Measurements from ENCODE around the gene KIAA1217. TPM values are rescaled to one million over a fixed set of nuclear protein-coding genes. Genes with fewer than 3 reads are reported as not detected.
A peak's percentile ranks its signal among the peaks of the same experiment; 100 is the strongest.

KIAA1217 gene
- total RNA-seq, 4 donors from 2014 or later = 67.3 to 104 (median 89.8) TPM

DNA sequence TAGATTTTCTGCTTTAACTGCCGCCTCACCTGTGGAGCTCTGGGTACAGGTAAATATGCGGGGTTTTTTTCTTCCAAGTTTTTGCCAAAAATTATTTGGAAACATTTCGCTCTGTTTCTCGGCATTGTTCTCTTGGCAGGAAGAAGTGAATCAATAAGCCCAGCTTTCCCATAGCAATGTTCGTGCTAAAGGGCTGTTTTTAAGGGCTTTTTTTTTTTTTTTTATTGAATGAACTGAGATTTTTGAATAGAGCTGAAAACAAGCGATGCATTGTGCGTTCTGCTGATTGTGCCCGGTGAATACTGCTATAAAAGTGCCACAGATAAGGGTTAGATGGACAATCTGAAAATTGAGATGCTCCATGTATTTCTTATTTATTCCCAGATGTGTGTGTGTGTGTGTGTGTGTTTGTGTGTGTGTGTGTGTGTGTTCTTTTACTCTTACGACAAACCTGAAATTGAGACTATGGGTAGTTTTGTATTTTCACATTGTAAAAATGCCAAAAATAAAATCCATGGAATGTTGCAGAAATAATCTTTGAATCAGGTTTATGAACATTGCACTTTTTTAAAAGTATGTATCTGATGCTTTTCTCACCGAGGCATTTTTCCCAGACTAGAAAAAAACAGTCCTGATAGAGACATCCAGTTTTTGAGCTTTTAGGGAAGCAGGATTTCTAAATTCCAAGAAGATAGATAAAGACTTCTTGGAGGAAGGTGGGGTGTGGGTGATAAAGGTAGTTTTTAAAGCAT, 30.5 kb downstream of the KIAA1217 start:
- no peaks in the 10 kb centered on the region for H3K9me3 ChIP-seq
- H3K27me3 ChIP-seq = no peaks in the 10 kb centered on the region
- H3K4me3 ChIP-seq (replicated peaks in 1 of 3) = peak overlapping the region in 2 of 3 donors; percentile 1 to 19
- peaks cover 45 to 65% of the 10 kb centered on the region in 2 donors for H3K4me1 ChIP-seq
- TF ChIP-seq, protein P1, sequence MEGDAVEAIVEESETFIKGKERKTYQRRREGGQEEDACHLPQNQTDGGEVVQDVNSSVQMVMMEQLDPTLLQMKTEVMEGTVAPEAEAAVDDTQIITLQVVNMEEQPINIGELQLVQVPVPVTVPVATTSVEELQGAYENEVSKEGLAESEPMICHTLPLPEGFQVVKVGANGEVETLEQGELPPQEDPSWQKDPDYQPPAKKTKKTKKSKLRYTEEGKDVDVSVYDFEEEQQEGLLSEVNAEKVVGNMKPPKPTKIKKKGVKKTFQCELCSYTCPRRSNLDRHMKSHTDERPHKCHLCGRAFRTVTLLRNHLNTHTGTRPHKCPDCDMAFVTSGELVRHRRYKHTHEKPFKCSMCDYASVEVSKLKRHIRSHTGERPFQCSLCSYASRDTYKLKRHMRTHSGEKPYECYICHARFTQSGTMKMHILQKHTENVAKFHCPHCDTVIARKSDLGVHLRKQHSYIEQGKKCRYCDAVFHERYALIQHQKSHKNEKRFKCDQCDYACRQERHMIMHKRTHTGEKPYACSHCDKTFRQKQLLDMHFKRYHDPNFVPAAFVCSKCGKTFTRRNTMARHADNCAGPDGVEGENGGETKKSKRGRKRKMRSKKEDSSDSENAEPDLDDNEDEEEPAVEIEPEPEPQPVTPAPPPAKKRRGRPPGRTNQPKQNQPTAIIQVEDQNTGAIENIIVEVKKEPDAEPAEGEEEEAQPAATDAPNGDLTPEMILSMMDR (IDR thresholded peaks at IDR 0.05) = no peak
- TF ChIP-seq POLR2A (IDR thresholded peaks at IDR 0.05) = no peak
- DNase-seq = no peak
- WGBS, 2 donors = 23 to 32% methylated on average over 10 of the region's 10 CpGs
- intact Hi-C loops (cut with DNase I) = no loop called here
- peak overlapping the region; percentile 82 to 89 (median 82) for H3K27ac ChIP-seq
- H3K36me3 ChIP-seq = no peaks in the 10 kb centered on the region

DNA sequence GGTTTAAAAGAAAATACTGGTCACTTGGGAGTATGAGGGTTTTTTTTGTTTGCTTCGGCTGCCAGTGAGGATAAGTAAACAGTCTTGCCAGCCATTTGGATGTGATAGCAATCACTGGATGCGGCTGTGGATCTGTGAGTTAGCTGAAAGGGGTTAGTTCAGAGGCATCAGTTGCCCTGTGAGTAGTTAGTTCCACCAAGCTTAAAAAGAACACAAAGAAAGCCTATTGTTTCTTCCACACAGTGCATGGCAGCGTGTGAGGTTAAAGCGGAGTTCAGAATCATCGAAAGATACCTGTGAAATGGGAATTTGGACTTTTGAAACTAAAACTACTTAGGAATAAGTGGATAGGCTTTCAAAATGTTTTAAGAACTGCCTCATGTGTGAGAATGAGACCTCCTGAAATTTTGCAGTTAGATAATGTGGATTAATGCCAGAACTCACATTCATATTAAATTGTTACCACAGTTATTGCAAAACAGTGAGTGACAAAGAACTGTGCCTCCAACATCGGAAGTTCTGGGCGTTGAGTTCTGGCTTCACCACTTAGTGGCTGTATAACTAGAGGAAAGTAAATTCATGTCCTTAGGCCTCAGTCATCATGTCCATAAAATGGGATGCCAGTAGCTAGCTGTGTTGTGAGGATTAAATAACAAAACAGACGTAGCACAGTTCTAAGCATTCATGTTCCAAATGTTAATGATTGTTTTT, 31.3 kb downstream of the KIAA1217 start:
- DNase-seq = peak; percentile 35 to 41
- 36 to 40% methylated on average over 8 of the region's 8 CpGs for WGBS, 2 donors
- Histone ChIP-seq H3K36me3 (no peaks in the 10 kb centered on the region), H3K9me3 (no peaks in the 10 kb centered on the region), H3K4me3 (replicated peaks in 1 of 3) (peak overlapping the region in 1 of 3 donors; percentile 1), H3K27ac (peak overlapping the region; percentile 82 to 89 (median 82)), H3K27me3 (no peaks in the 10 kb centered on the region), H3K4me1 (peaks cover 45 to 59% of the 10 kb centered on the region in 2 donors)
- TF ChIP-seq POLR2A (IDR thresholded peaks at IDR 0.05) = peak in 1 of 2 donors; percentile 25
- TF ChIP-seq, protein P1 (IDR thresholded peaks at IDR 0.05) = no peak
- intact Hi-C loops (cut with DNase I) = no loop called here

GRCh38 chr10:24241536-24242040, 32.6 kb downstream of the KIAA1217 start:
- WGBS, 2 donors = 42 to 46% methylated on average over 5 of the region's 5 CpGs
- H3K27ac ChIP-seq = peak overlapping the region; percentile 22 to 89 (median 82)
- H3K9me3 ChIP-seq = no peaks in the 10 kb centered on the region
- no peak overlapping the region for H3K4me3 ChIP-seq (replicated peaks in 1 of 3)
- intact Hi-C loops (cut with DNase I) = no loop called here
- TF ChIP-seq, protein P1 (IDR thresholded peaks at IDR 0.05) = no peak
- TF ChIP-seq POLR2A (IDR thresholded peaks at IDR 0.05) = no peak
- no peaks in the 10 kb centered on the region for H3K36me3 ChIP-seq
- peaks cover 38 to 46% of the 10 kb centered on the region in 2 donors for H3K4me1 ChIP-seq
- no peaks in the 10 kb centered on the region for H3K27me3 ChIP-seq
- DNase-seq = no peak

DNA sequence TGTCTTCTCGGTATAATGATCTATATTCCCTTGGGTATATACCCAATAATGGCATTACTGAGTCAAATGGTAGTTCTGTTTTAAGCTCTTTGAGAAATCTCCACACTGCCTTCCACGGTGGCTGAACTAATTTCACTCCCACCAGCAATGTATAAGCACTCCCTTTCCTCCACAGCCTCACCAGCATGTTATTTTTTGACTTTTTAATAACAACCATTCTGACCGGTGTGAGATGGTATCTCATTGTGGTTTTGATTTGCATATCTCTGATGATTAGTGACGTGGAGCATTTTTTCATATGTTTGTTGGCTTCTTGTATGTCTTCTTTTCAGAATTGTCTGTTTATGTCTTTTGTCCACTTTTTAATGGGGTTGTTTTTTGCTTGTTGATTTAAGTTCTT, 33.6 kb downstream of the KIAA1217 start:
- no peaks in the 10 kb centered on the region for H3K36me3 ChIP-seq
- intact Hi-C loops (cut with DNase I) = no loop called here
- H3K27ac ChIP-seq = peak overlapping the region in 1 of 3 donors; percentile 82
- 67 to 74% methylated on average over 4 of the region's 4 CpGs for WGBS, 2 donors
- DNase-seq = no peak
- TF ChIP-seq, protein P1 (IDR thresholded peaks at IDR 0.05) = no peak
- no peak for TF ChIP-seq POLR2A (IDR thresholded peaks at IDR 0.05)
- H3K9me3 ChIP-seq = no peaks in the 10 kb centered on the region
- peaks cover 28 to 37% of the 10 kb centered on the region in 2 donors for H3K4me1 ChIP-seq
- H3K27me3 ChIP-seq = no peaks in the 10 kb centered on the region
- H3K4me3 ChIP-seq (replicated peaks in 1 of 3) = no peak overlapping the region

Measured in thyroid gland (tissue), 4 donors.